Measurements from ENCODE around the gene TNNI3.
"Not testable (repeated sequence)": the region's sequence is repeated elsewhere in the genome, so short reads cannot be mapped to it uniquely, and the experiment has no call there.

Gene TNNI3

GRCh38 chr19:55173186-55173713 lies 15.7 kb upstream of the TNNI3 start:
- no peak for DNase-seq (ENCODE audit: low read depth)

DNA sequence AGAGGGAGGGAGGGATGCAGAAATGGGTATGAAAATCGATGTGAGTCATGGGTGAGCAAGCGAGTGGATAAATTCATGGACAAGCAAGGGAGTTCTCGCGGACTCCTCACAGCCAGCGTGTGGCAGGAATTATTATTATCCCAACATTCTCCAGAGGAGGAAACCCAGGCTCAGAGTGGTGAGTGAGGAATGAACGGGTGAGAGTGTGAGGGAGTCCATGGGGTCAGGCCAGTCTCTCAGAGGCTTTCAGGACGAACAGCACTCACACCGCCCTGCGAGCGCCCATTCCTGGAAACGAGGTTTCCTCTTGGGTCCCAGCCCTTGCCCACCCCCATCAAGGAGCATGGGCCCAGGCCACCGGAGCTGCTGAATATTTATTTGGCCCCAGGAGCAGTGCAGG lies 15.2 kb upstream of the TNNI3 start:
- DNase-seq (ENCODE audit: low read depth), result no peak

GRCh38 chr19:55172318-55172717 lies 14.8 kb upstream of the TNNI3 start:
- not testable (repeated sequence) for DNase-seq (ENCODE audit: low read depth)

DNA sequence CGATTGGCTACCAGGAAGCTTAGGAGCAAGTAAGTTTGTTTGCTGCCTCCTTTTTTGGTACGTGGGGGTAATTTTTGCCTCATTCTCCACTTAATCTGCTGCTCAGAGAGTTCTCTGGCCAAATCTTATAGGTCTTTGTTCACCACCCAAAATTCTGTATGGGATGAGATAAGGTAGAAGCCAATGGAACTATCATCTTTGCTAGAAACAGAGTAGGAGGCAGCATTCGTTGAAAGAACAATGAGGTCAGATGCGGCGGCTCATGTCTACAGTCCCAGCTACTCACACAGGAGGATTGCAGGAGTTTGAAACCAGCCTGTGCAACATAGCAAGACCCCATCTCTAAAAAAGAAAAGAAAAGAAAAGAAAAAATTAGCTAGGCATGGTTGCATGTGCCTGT lies 13.9 kb upstream of the TNNI3 start:
- no peak for DNase-seq (ENCODE audit: low read depth)

- no peak for DNase-seq (ENCODE audit: low read depth)
Measured at GRCh38 chr19:55169136-55169535, 11.6 kb upstream of the TNNI3 start.

DNA sequence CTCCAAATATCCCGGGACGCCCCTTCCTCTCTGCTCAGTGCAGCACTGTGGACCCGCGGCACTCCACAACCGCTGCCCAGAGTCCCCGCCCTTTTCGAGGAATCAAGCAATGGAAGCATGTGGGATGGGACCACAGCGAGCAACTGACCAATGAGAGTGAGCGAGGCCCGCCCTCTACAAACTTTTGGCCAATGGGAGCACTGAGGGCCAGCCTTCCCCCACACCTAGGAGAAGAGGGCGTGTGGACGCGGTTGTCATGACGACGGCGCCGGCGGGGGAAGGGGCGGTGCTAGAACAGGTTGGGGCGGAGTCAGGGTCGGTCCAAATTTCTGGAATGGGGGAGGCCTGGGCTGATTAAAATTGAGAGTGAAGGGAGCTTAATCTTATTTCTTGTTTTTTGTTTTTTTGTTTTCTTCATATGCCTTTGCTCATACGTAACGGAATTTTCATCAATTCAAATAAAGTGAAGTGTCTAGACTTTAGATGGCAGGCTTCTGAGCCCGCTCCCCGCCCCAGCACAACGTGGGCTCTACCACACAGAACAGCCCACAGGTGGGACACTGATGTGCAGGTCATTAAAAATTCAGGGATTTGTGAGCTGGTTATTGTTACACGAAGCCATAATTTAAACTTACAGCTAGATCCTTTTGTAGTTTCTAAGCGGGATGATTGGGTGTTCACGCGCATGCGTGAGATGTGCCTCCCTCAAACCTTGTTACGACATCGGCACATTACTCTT lies 9.2 kb upstream of the TNNI3 start, which contains the start of gene DNAAF3:
Gene DNAAF3, minus strand, starts transcription at position 84 of the 739 bp plus-strand sequence. CDS start 200 bp downstream, outside the sequence.
- peak; percentile 26 for DNase-seq (ENCODE audit: low read depth)

DNA sequence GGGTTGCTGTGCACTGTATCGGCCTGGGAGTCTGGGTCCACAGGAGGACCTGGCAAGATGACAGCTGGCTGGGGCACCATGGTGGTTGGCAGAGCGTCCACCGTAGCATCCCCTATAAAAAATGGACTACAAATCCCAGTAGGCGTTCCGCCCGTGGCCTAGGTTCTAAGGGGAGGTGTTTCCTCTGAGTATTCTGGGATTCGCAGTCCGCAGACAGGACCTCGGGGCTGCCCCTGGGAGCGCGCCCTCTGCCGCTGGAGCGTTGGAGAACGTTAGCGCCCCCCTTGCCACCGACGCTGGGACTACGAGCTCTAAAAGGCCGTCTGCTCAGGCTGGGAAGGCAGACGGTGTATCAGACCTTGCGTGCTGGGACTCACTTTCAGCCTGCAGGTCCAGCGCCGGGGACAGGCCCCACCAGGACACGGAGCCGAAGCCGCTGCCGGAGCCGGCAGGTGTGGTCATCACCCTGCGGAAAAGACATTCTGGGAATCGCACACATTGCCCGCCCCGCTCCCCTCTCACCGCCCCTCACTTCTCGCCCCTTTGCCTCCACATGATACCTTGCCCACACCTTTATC lies 8.5 kb upstream of the TNNI3 start:
- no peak for DNase-seq (ENCODE audit: low read depth)

DNA sequence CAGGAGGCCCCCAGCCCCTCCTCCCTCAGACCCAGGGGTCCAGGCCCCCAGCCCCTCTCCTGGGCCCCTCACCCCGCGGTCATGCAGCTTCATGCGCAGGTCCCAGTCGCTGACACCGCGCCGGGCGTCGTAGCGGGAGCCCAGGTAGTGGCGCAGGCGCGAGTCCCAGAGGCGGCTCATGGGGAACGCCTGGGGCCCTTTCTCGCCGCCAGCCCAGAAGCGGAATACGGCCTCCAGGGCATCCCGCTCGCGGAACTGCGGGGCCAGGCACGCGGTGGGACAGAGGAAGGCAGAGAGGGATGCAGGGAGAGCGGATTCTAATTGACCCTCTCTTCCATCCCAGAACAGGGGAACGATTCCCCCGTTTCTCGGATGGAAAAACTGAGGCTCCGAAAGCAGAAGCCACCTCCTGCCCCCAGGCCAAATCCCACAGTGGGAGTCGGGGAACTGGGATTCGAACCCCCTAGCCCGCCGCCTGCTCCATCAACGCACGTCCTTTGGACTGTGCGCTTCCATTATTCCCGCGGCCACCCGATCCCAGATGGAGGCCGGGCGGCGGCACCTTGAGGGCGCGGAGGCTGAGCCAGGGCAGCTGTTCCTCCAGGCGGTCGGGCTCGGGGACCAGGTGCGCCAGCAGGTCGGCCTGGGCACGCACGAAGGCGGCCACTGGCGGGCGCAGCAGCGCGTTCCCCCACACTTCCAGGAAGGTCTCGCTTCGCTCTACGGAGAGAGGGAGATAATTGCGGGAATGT lies 4.2 kb upstream of the TNNI3 start:
- no peak for DNase-seq (ENCODE audit: low read depth)

DNA sequence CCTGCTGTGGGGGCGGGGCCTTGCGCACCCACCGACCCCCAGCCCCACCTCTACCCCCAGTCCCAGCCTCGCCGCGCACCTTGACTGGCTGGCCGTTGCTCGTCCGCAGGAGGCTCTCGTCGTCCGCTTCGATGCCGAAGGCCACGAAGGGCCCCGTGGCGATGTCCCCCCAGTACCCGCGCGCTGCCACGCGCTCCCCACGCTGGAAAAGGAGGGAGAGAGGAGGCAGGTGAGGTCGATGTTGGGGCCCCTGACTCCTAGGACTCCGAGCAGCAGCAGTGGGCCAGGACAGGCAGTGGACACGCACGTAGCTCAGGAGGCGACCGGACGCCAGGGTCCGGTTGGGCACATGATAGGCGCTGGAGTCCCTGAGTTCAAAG lies 3.4 kb upstream of the TNNI3 start:
- no peak for DNase-seq (ENCODE audit: low read depth)

DNA sequence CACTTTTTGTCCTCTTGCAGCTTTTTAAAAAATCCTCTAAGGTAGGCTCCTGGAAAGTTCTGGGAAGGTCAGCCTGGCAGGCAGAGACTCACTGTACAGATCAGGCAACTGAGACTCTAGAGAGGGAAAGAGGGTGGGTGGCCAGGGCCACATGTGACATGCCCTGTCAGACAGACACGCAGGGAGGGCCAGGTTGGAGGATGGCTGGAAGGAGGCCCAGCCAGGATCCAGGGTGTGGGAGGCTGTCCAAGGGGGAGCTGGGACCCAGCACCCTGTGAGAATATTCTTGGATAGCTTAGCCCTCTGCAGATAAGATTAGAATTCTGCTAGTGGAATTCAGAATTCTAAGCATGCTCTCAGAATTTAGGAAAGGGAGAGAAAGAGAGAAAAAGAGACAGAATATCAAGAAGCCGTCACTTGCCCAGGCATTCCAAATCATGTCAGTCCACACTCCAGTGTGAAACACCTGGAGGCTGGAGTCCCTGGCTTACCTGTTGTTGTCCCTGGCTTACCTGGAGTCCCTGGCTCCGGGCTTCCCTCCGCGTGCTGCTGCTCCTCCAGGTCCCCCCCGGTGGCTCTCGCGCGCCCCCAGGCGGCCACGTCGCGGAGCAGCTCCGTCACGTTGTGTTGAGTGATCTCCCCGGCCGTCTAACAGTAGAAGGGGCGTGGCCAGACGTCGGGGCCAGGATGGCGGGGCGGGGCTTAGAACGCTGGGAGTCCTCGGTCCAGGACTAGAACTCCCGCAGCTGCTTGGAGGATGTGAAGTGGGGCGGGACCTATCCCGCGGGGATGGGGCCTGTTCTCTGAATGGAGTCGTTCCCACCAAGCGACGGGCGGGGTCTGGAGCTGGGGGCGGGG lies 2.8 kb upstream of the TNNI3 start:
- peak; percentile 69 for DNase-seq (ENCODE audit: low read depth)

GRCh38 chr19:55158848-55159749 lies 1.6 kb upstream of the TNNI3 start:
- no peak for DNase-seq (ENCODE audit: low read depth)

GRCh38 chr19:55158423-55158822 lies 891 bp upstream of the TNNI3 start:
- DNase-seq (ENCODE audit: low read depth), result no peak

- DNase-seq (ENCODE audit: low read depth), result no peak
Measured at GRCh38 chr19:55156202-55157063, 1.1 kb downstream of the TNNI3 start.

DNA sequence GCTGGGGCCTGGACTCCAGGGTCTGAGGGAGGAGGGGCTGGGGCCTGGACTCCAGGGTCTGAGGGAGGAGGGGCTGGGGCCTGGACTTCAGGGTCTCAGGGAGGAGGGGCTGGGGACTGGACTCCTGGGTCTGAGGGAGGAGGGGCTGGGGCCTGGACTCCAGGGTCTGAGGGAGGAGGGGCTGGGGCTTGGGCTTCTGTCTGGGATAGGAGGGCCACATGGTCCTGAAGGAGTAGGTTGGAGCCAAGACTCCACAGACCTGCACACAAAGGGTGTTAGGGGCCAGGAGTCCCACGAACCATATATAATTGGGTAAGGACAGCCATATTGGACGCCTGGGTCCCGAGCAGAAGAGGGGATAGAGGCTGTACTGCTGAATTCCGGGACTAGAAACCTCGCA lies 1.7 kb downstream of the TNNI3 start:
- DNase-seq (ENCODE audit: low read depth), result not testable (repeated sequence)

DNA sequence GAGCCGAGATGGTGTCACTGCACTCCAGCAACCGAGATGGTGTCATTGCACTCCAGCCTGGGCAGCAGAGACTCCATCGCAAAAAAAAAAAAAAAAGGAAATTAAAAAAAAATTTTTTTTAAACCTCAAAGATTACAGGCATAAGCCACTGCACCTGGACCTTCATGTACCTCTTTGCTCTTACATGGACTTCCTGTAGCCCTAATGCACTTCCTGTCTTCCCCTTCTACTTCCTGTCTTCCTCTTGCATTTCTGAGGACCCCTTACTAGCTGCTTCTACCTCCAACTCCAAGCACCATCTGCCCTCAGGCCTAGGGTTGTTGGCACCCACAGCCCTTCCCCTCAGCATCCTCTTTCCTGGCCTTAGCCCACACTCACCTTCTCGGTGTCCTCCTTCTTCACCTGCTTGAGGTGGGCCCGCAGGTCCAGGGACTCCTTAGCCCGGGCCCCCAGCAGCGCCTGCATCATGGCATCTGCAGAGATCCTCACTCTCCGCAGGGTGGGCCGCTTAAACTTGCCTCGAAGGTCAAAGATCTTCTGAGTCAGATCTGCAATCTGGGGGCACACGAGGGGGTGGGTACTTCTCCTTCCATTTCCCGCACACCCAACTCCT lies 3.8 kb downstream of the TNNI3 start:
- DNase-seq (ENCODE audit: low read depth), result no peak

DNA sequence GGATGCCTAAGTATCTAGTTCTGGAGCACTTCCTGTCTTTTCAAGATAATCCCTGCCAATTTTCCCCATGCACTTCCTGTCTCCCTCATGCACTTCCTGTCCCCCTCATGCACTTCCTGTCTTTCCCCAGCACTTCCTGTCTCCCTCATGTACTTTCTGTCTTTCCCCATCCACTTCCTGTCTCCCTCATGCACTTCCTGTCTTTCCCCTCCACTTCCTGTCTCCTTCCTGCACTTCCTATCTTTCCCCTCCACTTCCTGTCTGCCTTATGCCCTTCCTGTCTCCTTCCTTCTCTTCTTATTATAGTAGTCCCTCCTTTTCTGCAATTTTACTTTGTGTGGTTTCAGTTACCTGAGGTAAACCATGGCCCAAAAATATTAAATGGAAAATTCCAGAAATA lies 5.5 kb downstream of the TNNI3 start:
- no peak for DNase-seq (ENCODE audit: low read depth)

DNA sequence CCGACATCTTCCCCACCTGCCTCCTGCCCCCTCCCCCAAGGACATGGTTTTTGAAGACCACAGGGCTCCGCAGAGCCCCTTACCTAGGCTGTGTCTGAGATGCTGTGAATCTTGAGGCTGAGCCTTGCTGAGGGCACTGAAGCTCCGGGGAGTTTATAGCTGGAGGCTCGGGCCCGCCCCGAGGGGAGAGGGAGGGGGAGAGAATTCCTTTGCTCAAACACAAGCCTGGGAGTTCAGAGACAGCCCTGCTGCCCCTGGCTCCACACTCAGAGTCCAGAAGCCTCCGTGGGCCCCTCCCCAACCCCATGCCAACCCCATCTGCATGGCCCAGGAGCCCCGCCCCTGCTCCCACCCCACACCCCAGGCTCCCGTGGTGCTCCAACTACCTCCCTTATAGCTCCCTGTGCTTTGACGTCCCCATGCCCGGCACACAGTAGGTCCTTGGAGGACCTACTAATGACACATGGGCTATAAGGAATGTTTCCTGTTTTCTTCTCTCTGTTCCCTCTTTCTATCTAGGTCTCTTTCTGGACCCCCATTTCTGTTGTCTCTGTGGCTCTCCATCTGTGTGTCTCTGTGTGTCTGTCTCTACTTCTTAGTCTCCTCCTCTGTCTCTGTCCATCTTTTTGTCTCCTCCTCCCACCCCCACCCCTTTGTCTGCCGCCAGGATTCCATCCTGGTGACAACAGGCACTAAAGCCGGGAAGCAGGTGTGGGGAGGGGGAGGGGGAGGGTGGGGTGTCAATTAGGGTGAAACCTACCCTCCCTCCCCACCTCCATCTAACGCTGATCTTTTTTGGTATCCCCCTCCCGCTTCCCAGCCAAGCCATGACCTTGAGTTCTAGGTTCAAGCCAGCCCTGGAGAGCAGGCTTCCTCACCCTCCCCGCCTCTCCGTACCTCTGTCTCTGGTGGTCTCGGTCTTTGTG lies 8.2 kb downstream of the TNNI3 start, which contains the start of gene TNNT1:
Gene TNNT1, minus strand, starts transcription at position 129 of the 926 bp plus-strand sequence. CDS start 2,049 bp downstream, outside the sequence.
- DNase-seq (ENCODE audit: low read depth), result no peak

Measured in stimulated activated CD8-positive, alpha-beta memory T cell treated with anti-CD3 and anti-CD28 coated beads, Interleukin-12 subunit alpha, Interleukin-12 subunit beta, amount 100 ng/mL, for 1 hour (primary cell).